CD4-positive, alpha-beta T cell treated with Interleukin-6 at 100 ng/mL for 8 hours (primary cell): Measurements from ENCODE around the gene UCN.
"Not testable (repeated sequence)": the region's sequence is repeated elsewhere in the genome, so short reads cannot be mapped to it uniquely, and the experiment has no call there.

Source experiments
- DNase-seq: peaks from one replicate; pipeline ENCODE4 v3.0.0-alpha.2; 2020; ENCODE audit warnings: mixed read lengths, low spot score

Gene UCN

GRCh38 chr2:27314709-27315108 lies 6.5 kb upstream of the UCN start:
- no peak for DNase-seq

DNA sequence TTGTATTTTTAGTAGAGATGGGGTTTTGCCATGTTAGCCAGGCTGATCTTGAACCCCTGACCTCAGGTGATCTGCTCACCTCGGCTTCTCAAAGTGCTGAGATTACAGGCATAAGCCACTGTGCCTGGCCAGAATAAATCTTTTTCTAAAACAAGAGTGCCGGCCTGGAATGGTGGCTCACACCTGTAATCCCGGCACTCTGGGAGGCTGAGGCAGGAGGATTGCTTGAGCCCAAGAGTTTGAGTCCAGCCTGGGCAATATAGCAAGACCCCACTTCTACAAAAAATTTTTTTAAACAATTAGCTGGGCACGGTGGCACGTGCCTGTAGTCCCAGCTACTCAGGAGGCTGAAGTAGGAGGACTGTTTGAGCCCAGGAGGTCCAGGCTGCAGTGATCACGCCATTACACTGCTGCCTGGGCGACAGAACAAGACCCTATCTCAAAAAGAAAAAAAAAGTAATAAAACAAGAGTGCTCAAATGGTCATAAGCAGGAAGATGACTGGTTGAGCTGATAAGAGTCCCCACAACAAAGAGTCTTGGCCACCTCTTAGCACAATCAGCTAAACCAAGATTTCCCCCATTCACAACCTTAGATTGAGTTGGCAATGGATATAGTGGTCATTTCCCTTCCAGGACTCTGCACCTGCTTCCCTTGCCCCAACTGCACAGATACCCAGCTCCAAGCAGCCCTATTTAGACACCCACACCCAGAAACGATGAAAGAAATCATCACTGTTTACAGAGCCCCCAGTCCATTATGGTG lies 5.8 kb upstream of the UCN start:
- DNase-seq, result no peak

GRCh38 chr2:27312152-27312551 lies 3.9 kb upstream of the UCN start:
- DNase-seq, result no peak

DNA sequence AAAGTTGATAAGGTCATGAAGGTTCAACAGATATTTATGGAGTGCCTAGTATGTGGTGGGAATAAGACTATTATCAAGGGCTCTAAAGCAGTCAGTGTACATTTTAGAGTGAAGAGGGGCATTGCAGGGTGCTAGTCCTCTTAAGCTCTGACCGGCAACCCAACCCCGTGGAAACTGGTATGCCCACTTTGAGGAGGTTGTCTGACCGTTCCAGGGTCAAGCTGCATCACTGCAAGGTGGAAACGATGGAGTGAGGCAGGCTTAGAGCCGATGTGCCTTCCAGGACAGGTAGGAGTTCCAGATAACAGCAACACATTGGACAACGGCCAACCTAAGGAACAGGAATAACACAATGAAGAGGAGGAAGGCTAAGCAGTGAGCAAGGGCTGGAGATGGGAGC lies 1.4 kb upstream of the UCN start:
- no peak for DNase-seq

GRCh38 chr2:27307545-27308358 lies 493 bp downstream of the UCN start:
- no peak for DNase-seq

- DNase-seq, result no peak
These were observed 1.0 kb downstream of the UCN start for GRCh38 chr2:27307287-27307544.

DNA sequence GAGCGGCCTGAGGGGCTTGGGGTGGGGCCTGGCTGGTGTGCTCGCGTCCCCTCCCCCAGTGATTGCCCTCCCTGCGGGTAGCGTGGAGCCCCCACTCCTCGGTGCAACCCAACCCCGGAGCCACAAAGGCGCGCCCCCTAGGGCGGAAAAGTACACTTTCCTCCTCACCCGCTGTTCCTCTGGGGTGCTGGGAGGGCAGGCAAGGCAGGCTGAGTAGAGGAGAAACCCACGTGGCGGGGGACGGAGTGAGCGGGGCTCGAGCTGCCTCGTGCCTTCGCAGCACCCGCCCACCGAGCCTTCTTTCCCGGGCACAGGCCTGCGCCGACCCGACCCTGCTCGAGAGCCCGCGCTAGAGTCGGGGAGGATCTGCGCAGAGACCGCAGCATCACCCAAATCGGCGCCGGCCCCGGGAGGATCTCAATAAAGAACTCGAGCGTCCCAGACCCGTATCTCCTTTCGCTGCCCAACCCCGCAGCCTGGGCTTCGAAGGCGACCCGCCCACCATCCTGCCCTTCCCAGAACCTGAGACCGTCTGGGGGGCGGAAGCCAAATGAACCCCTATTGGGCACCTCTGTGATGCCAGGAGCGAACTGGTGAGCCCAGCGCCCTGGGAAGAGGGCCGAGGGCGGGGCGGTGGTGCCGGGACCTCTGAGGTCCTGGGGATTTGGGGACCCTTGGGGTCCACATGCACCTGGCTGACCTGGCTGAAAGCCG lies 1.5 kb downstream of the UCN start:
- DNase-seq, result no peak

DNA sequence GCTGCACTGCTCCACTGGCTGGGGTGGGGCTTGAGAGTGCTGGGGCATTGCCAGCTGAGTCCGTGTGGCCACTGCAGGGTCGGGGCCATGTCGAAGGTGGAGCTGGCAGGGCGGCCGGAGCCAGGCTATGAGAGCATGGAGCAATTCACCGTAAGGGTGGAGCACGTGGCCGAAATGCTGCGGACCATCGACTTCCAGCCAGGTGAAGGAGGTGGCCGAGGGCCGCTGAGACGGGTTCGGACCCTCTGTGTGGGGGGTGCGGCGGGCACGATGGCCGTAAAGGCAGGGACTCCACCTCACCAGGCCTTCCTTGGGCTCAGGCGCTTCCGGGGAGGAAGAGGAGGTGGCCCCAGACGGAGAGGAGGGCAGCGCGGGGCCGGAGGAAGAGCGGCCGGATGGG lies 2.1 kb downstream of the UCN start:
- no peak for DNase-seq

DNA sequence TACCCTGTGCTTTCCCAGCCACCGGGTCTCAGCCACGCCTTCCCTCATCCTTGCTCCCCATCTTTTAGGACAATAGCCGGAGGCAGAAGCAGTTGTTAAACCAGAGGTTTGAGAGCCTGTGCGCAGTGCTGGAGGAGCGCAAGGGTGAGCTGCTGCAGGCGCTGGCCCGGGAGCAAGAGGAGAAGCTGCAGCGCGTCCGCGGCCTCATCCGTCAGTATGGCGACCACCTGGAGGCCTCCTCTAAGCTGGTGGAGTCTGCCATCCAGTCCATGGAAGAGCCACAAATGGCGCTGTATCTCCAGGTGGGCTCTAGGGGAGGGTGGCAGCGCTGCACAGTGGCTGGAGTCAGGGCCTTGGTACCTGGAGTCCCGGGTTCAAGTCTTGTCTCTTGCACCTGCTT lies 2.7 kb downstream of the UCN start:
- DNase-seq, result no peak

- DNase-seq, result no peak
These were observed 3.6 kb downstream of the UCN start for GRCh38 chr2:27304488-27305240.

DNA sequence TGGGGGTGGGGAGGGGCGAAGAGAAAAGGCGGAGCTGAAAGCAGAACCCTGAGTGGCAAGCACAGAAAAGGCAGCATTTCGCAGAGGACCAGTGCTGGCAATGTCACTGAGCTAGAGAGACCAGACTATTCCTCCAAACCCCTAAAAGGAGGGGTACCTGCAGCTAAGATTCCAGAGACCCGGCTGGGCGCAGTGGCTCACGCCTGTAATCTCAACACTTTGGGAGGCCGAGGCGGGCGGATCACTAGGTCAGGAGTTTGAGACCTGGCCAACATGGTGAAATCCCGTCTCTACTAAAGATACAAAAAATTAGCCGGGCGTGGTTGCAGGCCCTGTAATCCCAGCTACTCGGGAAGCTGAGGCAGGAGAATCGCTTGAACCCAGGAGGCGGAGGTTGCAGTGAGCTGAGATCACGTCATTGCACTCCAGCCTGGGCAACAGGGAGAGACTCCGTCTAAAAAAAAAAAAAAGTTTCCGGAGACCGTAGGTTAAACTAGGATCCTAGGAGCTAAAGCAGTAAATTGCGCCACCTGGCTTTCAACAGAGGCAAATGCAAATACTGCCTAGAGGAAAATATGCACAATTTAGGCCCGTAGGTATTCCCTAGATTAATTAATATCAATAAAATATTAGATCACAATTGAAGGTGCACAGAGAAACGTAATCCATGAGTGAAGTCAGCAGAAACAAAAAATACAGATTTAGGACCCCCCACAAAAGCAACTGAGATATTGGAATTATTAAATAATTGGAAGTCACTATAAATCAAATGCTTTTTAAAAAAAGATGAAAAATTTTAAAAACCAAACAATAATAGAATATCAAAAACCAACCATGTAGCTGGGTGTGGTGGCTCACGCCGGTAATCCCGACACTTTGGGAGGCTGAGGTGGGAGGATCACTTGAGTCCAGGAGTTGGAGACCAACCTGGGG lies 4.9 kb downstream of the UCN start:
- DNase-seq, result peak; percentile 54

DNA sequence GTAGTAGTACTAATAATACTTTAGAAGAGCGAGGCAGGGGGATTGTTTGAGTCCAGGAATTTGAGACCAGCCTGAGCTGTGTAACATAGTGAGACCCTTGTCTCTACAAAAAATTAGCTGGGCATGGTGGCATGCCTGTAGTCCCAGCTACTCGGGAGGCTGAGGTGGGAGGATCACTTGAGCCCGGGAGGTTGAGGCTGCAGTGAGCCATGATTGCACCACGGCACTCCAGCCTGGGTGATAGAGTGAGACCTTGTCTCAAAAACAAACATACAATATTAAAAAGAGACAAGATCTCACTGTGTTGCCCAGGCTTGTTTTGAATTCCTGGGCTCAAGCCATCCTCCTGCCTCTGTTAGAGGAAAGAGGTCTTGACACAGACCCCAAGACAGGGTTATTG lies 7.6 kb downstream of the UCN start:
- DNase-seq, result not testable (repeated sequence)

DNA sequence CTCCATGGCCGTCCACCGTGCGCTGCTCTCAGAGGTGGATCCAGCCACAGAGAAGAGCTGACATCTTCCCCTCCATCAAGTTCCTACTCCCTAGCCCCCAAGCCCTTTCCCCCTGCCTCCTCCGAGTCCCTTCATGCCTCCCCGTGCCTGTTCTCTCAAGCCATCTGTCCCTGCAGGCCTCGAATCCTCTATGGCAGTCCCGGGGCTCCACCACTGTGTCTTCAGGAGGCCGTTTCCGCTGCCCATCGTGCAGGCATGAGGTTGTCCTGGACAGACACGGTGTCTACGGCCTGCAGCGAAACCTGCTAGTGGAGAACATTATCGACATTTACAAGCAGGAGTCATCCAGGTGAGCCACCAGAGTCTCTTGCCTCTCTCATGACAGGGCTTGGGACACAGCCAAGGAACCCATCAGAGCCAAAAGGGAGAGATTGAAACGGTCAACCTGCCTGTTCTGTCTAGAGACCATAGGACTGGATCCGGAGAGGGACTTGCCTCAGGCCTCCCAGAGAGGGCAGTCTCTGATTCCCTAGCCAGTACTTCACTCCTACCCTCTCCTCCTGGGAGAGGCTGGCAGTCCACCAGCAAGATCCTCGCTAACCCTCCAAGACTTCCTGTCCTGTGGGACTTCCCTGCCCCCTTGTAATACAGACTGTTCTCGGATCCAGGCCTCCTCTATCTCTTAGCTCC lies 9.7 kb downstream of the UCN start:
- no peak for DNase-seq

DNA sequence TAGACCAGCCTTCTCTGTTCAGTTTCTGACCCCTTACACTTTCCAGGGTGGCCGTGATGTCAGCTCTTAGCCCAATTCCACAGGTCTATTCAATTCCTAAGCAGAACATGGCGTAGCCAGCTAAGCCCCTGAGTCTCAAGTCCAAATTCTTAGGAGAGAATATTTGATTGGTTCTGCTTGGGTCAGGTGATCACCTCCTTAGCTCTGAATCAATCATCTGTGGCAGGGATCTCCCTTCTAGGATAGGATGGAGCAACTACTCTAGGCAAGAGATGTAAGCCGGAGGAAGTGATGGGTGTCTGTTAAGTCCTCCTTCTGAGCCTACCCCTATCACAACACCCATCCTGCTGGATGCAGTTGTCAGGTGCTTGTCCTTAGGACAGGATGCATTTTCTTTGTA lies 11.1 kb downstream of the UCN start:
- no peak for DNase-seq

DNA sequence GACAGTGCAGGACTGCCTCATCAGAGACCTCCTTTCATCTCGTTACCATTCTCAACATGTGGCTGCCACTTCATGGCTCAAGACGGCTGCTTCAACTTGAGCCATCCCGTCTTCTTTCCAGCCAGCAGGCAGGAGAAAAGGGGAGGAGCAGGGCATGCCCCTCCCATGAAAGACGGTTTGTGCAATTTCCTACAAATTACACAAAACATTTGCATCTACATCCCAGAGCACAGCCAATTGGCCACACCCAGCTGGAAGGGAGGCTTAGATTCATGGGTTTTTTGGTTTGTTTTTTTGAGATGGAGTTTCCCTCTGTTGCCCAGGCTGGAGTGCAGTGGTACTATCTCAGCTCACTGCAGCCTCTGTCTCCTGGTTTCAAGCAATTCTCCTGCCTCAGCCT lies 11.8 kb downstream of the UCN start:
- DNase-seq, result no peak

GRCh38 chr2:27294928-27295327 lies 13.3 kb downstream of the UCN start:
- no peak for DNase-seq

DNA sequence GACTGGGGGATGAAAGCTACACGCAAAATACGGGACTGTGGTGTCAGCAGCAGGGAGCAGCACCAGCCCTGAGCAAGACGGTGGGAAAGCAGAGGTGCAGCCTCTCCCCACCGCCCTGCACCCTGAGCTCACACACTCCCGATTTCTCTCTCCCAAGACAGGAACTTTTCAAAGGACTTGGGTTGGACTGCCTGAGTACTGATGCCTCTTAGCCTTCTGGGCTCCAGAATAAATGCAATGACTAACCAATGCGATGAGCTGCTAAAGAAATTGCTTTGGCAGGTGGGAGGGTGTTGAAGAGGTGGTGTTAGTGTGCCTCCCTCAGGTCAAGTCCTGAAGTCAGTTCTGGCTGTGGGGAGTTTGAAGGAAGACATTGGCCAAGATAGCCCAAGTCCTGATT lies 16.4 kb downstream of the UCN start:
- DNase-seq, result no peak

GRCh38 chr2:27290549-27290948 lies 17.7 kb downstream of the UCN start:
- DNase-seq, result no peak

- no peak for DNase-seq
These were observed 19.6 kb downstream of the UCN start for GRCh38 chr2:27288610-27289009.

DNA sequence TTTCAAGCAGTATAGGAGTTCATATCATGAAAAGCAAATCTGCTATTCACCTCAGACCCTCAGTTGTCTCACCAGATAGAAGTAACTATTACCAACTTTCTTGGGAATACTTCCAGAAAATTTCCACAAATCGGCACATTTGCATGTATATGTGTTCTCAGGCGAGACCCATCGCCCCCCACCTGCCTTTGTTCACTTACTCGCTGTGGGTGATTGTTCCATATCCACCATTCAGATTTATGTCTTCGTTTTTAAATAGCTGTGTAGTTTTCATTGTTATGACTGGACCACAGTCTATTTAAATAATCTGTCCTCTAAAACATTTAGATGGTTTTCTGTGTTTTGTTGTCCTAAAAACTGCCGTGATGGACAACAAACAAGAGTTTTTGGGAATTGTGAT lies 22.8 kb downstream of the UCN start:
- no peak for DNase-seq

DNA sequence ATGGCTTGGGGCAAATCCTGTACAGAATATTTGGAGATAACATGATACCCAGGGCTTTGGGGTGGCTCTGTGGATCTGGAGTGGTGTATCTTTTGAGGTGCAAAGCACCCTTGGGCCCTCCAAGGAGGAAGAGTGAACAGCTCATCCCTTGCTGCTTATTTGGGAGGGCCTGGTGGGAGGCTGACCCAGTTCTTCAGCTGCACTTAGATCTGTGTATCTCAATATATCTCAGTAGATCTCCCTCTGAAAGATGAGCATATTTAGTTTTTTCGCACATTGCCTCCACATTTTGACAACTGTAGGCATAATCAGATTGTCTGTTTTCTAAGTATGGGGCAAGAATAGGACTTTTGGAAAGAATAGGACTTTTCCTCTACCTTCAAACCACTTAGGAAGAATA lies 23.2 kb downstream of the UCN start:
- no peak for DNase-seq
